Thyroid gland (tissue), 4 donors: ENCODE measurements around the gene MNT.

Source experiments
- CTCF ChIP-seq, 6 experiments: fragments of 200-600 bp in 3 of 6; fragments of 450-650 bp in 3 of 6; sonication (generic) in 3 of 6; IDR thresholded peaks; one replicate each; pipeline ENCODE4 v1.5.1; 2016 to 2019; ENCODE audit warnings: antibody characterized with exemption in 6 of 6, mild to moderate bottlenecking in 2 of 6, inconsistent platforms in 1 of 6, moderate library complexity in 1 of 6
- POLR2A ChIP-seq, 2 donors: fragments of 450-650 bp; IDR thresholded peaks; one replicate each; pipeline ENCODE4 v1.6.1; 2017; ENCODE audit warnings: antibody characterized with exemption in 2 of 2, mild to moderate bottlenecking in 2 of 2, moderate library complexity in 1 of 2

DNA sequence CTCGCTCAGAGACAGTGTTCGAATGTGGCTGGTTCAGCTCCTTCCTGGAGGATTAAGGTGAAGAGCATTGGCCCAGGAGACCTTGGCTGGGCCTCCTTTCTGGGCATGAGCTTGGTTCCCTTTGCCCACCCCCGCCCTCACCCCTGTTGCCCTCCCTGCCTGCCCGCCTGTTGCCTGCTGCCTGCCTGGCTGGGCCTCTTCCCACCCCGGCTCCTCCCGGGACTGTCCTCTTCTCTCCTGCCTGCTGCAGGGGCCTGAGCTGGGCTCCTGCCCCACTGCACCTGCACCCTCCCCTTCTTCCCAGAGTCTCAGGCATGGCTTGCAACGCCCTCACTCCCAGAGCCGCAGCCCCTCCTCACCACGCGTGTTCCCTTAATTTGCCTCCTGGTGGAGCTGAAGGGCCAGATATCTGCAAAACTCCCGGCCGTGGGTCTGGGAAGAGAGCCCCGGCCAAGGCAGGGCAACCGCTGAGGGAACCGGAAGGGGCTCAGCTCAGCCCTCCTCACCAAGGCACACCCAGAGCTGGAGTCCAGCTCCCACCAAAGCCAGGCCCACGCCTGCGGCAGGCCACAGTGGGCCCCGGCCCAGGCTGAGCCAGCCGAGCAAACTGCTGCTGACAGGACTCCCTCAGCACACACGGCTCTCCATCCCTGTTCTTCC is 31.2 kb downstream of the MNT start:
- TF ChIP-seq CTCF (IDR thresholded peaks at IDR 0.05) (no peak), POLR2A (IDR thresholded peaks at IDR 0.05) (no peak)
